Chondrocyte (in vitro differentiated cells): Measurements from ENCODE around the gene VPS26A. TPM values are rescaled to one million over a fixed set of nuclear protein-coding genes. Genes with fewer than 3 reads are reported as not detected.
A peak's percentile ranks its signal among the peaks of the same experiment; 100 is the strongest.

Experiments used
- DNase-seq: peaks from one replicate; pipeline ENCODE4 v3.0.0; 2021; ENCODE audit warnings: mixed read lengths, low spot score
- H3K27ac Mint-ChIP-seq: one replicate; pipeline ENCODE4 v1.8.0; 2021; ENCODE audit warnings: mild to moderate bottlenecking, moderate library complexity, mixed read lengths; ENCODE audit not compliant: unreplicated experiment
- H3K27me3 Mint-ChIP-seq: 2 replicates; pipeline ENCODE4 v1.8.0; 2021; ENCODE audit warnings: low read depth, mixed read lengths
- H3K36me3 Mint-ChIP-seq: 2 replicates; pipeline ENCODE4 v1.8.0; 2021; ENCODE audit warnings: low read depth, mixed read lengths
- H3K4me1 Mint-ChIP-seq: 2 replicates; pipeline ENCODE4 v1.8.0; 2021; ENCODE audit warnings: low read depth, mild to moderate bottlenecking, mixed read lengths
- H3K4me3 Mint-ChIP-seq: one replicate; pipeline ENCODE4 v1.8.0; 2021; ENCODE audit warnings: mild to moderate bottlenecking, moderate library complexity, mixed read lengths; ENCODE audit not compliant: unreplicated experiment
- H3K9me3 Mint-ChIP-seq: 2 replicates; pipeline ENCODE4 v1.8.0; 2021; ENCODE audit warnings: low read depth, mixed read lengths
- total RNA-seq: library from RNA; stranded (reverse); gene quantifications from 3 replicates; pipeline ENCODE4 v1.2.1, GENCODE V29; 2021
- TF ChIP-seq, protein P1 (sequence below): fragments of 200-600 bp; sonication (generic); IDR thresholded peaks from 2 replicates; pipeline ENCODE4 v1.5.0; 2021; ENCODE audit warnings: antibody characterized with exemption, mild to moderate bottlenecking, moderate library complexity

VPS26A gene
- total RNA-seq, 1 donor from 2014 or later = 61.6 TPM

DNA sequence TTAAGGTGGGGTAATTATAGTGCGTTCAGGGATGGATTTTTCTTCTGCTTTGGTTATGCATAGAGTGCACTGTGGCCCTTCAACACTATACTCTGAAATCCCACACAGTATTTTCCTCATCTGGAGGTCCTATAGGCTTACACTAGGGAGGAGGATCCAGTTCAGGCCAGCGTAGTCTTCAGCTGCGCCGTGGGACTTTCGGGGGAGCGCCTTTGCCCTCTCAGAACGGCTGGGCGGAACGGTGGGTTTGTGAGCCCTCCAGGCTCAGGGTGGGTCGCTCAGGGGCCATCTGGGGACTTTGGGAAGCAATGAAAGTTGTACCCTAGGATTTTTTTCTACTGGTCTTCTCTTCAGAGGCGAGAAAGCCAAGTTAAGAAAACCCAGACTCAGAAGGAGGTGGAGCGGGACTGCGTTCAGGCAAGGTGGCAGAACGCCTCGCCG, 652 bp upstream of the VPS26A start:
- Mint-ChIP-seq H3K4me1 (peaks cover 22% of the 10 kb centered on the region), H3K36me3 (no peaks in the 10 kb centered on the region), H3K9me3 (no peaks in the 10 kb centered on the region), H3K27me3 (no peaks in the 10 kb centered on the region), H3K27ac (peak overlapping the region; percentile 99), H3K4me3 (peak overlapping the region; percentile 89)
- TF ChIP-seq, protein P1, sequence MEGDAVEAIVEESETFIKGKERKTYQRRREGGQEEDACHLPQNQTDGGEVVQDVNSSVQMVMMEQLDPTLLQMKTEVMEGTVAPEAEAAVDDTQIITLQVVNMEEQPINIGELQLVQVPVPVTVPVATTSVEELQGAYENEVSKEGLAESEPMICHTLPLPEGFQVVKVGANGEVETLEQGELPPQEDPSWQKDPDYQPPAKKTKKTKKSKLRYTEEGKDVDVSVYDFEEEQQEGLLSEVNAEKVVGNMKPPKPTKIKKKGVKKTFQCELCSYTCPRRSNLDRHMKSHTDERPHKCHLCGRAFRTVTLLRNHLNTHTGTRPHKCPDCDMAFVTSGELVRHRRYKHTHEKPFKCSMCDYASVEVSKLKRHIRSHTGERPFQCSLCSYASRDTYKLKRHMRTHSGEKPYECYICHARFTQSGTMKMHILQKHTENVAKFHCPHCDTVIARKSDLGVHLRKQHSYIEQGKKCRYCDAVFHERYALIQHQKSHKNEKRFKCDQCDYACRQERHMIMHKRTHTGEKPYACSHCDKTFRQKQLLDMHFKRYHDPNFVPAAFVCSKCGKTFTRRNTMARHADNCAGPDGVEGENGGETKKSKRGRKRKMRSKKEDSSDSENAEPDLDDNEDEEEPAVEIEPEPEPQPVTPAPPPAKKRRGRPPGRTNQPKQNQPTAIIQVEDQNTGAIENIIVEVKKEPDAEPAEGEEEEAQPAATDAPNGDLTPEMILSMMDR = peak; percentile 75
- no peak for DNase-seq

DNA sequence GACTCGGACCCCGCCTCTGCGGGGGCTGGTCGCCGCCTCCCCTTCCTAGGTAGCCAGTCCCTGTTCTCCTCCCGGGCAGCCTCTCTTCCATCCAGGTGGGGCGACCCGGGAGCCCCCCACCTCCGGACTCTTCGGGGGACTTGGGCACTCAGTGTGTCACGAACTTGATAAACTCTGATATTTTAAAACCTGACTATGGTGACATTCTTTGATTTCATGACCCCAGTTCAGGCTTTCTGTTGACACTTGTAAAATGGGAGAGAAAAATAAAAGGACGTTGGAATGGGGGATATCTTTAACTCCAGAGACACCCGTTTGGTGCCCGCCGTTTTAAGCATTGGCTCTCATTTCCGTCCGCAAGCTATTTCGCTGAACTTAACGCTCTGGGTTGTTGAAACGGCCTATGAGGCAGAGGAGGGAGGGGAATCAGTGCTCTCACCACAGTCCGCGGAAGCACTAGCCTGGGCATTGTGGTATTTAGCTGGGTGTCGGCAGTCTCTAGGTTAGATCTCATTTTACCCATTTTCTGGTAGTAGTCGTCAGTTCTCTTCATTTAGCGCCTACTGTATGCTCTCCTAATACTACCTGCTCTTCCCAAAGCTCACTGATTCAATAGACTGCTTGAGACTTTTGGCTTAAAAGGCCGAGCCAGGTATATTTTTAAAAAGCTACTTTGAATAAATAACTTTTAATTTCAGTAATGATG, 738 bp downstream of the VPS26A start:
- DNase-seq = no peak
- TF ChIP-seq, protein P1 = no peak
- no peaks in the 10 kb centered on the region for H3K9me3 Mint-ChIP-seq
- no peaks in the 10 kb centered on the region for H3K36me3 Mint-ChIP-seq
- H3K27me3 Mint-ChIP-seq = no peaks in the 10 kb centered on the region
- H3K27ac Mint-ChIP-seq = peak overlapping the region; percentile 93
- H3K4me1 Mint-ChIP-seq = peaks cover 27% of the 10 kb centered on the region
- H3K4me3 Mint-ChIP-seq = peak overlapping the region; percentile 87

DNA sequence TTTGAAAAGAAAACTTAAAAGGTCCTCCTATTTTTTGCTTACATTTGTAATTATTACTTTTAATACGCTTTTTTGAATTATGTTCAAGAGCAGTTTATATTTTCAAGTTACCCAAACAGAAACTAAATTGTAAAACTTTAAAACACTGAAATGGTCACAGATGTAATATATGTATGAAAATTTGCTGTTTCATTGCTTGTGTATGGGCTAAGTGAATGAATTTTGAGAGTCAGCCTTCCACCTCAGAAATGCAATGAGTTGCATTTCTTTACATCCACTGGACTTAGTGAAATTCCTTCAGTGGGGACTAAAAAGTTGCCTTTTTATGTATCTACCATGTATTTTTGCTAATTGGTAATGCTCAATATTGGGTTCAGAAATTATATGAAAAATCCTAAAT, 1.6 kb downstream of the VPS26A start:
- TF ChIP-seq, protein P1 = no peak
- H3K4me3 Mint-ChIP-seq = peak overlapping the region; percentile 87
- H3K9me3 Mint-ChIP-seq = no peaks in the 10 kb centered on the region
- H3K4me1 Mint-ChIP-seq = peaks cover 35% of the 10 kb centered on the region
- no peaks in the 10 kb centered on the region for H3K27me3 Mint-ChIP-seq
- no peaks in the 10 kb centered on the region for H3K36me3 Mint-ChIP-seq
- DNase-seq = no peak
- peak overlapping the region; percentile 12 for H3K27ac Mint-ChIP-seq

DNA sequence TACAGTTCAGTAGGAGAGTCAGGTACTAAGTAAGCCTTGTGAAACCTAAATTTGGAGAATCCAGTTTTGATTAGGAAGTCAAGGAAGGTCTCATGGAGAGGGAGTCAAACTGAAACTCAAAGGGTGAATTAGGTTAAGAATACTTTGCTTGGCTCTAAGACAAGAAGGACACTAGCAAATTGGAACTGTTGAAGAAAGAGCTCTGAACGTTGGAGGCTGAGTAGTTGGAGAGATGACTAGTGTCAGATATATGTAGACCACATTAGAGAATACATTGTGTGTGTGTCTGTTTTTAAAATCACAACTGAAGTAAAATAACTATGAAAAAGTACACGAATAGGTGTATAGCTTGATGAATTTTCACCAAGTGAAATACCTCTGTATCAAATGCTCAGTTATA, 6.3 kb downstream of the VPS26A start:
- DNase-seq = no peak
- no peaks in the 10 kb centered on the region for H3K27me3 Mint-ChIP-seq
- H3K27ac Mint-ChIP-seq = peak overlapping the region; percentile 50
- peaks cover 6% of the 10 kb centered on the region for H3K36me3 Mint-ChIP-seq
- H3K4me3 Mint-ChIP-seq = no peak overlapping the region
- TF ChIP-seq, protein P1 = no peak
- H3K4me1 Mint-ChIP-seq = peaks cover 33% of the 10 kb centered on the region
- no peaks in the 10 kb centered on the region for H3K9me3 Mint-ChIP-seq

DNA sequence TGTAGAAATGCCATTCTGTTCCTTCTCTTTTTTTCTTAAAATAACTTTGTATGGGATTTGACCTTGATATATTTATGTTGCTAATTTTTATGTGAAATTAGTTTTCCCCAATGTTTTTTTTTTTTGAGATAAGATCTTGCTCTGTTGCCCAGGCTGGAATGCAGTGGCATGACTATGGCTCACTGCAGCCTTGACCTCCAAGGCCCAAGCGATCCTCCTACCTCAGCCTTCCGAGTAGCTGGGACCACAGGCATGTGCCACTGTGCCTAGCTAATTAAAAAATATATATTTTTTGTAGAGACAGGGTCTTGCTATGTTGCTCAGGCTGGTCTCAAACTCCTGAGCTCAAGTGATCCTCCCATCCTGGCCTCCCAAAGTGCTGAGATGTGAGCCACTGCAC, 16.0 kb downstream of the VPS26A start:
- Mint-ChIP-seq H3K4me3 (no peak overlapping the region), H3K36me3 (peaks cover 10% of the 10 kb centered on the region), H3K9me3 (no peaks in the 10 kb centered on the region), H3K4me1 (no peaks in the 10 kb centered on the region), H3K27ac (no peak overlapping the region), H3K27me3 (no peaks in the 10 kb centered on the region)
- no peak for DNase-seq
- TF ChIP-seq, protein P1 = no peak
